NCI-H146 (cell line): ENCODE measurements around the gene KRTAP10-8.

Experiments used
- DNase-seq: peaks from one replicate; lab custom pipeline; 2025; lab: John Stamatoyannopoulos, UW

The KRTAP10-8 gene, protein sequence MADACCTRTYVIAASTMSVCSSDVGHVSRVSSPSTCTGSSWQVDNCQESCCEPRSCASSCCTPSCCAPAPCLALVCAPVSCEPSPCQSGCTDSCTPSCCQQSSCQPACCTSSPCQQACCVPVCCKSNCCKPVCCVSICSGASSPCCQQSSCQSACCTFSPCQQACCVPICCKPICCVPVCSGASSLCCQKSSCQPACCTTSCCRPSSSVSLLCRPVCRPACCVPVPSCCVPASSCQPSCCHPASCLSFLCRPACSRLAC

GRCh38 chr21:44612029-44612486, at the start of gene KRTAP10-8:
Gene KRTAP10-8 (plus strand): TSS chr21:44612079. CDS start chr21:44612101, 22 bp downstream.
- DNase-seq: no peak

- no peak for DNase-seq
These were observed 47.8 kb upstream of the KRTAP10-8 start for GRCh38 chr21:44564099-44564498.

GRCh38 chr21:44564886-44565598, 46.8 kb upstream of the KRTAP10-8 start:
- DNase-seq: no peak

DNA sequence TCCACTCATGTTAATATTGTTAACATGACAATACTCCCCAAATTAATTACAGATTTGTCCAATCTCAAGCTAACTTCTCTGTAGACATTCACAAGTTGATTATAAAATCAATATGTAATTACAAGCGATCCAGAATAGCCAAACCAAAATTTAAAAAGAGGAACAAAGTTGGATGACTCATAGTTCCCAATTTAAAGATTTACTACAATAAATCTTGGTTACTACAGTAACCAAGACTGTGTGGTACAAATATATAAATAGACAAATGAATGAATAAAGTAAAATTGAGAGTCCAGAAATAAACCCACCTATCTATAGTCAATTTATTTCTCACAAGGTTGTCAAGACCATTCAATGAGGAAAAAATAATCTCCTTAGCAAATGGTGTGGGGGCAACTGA, 45.5 kb upstream of the KRTAP10-8 start:
- DNase-seq: no peak

DNA sequence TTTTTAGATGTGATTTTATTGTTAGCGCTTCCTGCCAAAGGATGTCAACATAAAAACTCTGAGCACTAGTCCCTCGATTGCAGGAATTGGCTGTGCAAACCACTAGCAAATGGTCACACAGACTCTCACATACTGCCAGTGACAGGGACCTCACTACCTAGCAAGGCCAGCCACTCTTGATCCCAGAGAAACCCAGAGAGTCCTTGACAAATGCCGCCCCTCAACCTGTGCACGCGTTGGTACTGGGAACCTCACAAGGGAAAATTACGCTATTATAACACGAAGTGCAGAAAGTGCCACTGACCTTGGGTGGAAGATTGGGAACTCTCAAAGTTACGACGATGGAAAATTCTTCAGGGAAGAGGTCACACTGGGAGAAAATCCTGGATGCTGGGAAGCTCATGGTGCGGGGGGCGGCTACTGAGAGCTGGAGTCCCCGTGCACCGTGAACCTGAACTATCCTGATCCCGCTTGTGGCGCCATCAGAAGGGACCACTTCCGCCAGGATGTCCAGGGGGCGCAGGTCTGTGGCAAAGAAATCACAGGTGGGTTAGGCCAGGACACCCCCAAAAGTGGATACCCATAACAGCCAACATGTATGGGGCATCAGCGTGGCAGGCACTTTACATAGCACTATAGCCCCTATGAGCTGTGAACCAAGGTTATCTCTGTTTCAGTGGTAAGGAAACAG, 44.3 kb upstream of the KRTAP10-8 start:
- DNase-seq: no peak

GRCh38 chr21:44568261-44568660, 43.6 kb upstream of the KRTAP10-8 start:
- no peak for DNase-seq

DNA sequence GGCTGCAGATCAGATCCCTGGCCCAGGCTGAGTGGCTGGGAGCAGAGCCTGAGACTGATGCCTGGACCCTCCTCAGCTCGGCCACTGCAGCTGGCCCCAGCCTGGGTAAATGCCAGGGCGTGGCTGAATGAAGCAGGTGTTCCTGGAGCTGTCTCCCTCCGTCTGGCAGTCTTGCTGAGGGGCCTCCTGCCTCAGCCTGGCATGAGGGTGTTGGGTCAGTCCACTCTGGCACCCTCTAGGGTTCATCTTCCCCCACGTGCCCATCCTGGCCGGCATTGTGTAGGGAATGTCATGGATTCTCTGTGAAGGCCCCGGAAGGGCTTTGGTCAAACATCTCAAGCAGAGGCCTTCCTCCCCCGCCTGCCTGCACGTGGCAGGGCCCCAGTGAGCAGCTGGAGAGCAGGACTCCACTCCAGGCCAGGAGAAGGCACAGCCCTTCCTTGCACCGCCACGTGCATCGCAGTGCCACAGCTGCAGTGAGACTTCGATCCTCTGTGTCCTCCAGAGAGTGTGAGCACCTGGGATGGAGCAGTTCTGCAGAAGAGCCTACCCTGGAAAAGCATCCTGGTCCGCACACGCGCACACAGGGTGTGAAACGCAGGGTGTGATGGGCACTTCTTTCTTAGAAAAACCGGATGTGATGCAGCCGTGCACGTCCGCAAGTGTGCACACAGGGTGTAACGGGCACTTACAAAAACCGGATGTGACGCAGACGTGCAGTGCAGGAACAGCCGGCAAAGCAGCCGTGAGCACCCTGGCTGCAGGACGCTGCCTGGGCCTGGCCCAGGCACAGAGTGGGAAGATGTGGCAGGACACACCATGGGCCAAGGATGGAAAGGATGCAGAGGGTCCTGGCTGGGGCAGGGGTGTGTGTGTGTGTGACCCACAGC, 43.0 kb upstream of the KRTAP10-8 start:
- no peak for DNase-seq

DNA sequence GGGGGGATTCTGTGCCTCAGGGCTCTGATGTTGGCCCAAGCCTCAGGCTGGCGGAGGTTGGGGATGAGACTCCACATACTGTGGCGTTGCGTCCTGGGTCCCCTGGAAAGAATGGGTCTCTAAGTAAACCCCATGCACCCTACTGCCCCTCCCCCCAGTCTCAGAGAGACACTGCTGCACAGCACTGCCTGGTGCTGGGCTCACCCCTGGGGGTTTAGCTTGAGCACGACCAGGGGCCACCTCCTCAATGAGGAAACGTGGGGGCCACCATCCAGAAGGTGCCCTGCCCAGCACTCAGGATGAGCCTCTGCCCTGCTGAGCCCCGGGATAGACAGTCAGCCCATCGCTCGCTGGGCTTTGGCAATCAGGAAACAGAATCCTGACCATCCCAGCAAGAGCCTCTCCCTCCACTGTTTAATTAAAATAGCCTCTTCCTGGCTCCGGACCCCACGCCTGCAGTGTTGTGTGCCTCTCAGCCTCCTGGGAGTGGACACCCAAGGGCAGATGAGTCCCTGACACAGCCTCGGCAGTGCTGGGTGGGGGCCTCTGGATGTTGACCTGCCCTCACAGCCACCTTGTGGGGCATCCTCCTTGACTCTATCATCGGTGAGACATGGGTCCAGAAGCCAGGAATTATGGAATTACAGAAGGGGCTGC, 41.9 kb upstream of the KRTAP10-8 start:
- no peak for DNase-seq

DNA sequence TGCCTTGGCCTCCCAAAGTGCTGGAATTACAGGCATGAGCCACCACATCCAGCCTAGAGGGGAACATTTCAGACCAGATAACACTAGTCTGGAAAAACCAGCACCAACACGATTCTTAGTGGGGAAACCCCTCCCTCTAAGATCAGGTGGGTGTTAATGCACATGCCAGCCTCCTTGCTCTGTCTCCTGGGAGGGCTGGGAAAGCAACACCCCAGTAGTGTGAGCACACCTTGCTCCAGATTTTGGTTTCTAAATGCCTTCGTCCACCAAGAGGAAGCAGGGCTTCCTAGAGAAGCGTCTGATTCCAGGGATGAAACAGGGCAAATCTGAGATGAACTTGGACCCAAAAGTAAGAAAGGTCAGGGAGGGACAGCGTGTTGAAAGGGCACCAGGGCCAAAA, 40.6 kb upstream of the KRTAP10-8 start:
- no peak for DNase-seq

GRCh38 chr21:44571844-44572782, 39.8 kb upstream of the KRTAP10-8 start:
- no peak for DNase-seq

DNA sequence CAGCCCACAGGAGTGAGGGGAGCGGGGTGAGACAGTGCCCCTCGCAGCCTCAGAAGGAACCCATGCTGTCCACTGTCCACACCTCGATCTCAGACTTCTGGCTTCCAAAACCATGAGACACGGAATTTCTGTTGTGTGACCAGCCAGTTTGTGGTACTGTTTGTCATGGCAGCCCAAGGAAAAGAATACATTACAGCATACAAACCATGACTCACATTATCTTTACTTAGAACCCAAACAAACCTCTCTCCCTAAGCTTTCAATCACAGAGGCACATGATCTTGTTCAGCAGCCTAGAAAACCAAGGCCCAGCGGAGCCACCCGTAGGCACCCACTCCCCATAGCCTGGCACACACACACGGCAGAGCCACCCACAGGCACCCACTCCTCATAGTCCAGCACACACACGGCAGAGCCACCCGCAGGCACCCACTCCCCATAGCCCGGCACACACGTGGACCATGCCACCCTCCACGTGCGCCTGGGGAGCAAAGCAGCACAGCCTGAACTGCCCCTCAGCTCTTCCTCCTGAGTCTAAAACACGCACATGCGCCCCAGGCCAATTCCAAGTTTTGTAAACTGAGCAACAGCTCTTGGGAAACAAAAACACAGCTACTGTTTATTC, 38.8 kb upstream of the KRTAP10-8 start:
- no peak for DNase-seq

DNA sequence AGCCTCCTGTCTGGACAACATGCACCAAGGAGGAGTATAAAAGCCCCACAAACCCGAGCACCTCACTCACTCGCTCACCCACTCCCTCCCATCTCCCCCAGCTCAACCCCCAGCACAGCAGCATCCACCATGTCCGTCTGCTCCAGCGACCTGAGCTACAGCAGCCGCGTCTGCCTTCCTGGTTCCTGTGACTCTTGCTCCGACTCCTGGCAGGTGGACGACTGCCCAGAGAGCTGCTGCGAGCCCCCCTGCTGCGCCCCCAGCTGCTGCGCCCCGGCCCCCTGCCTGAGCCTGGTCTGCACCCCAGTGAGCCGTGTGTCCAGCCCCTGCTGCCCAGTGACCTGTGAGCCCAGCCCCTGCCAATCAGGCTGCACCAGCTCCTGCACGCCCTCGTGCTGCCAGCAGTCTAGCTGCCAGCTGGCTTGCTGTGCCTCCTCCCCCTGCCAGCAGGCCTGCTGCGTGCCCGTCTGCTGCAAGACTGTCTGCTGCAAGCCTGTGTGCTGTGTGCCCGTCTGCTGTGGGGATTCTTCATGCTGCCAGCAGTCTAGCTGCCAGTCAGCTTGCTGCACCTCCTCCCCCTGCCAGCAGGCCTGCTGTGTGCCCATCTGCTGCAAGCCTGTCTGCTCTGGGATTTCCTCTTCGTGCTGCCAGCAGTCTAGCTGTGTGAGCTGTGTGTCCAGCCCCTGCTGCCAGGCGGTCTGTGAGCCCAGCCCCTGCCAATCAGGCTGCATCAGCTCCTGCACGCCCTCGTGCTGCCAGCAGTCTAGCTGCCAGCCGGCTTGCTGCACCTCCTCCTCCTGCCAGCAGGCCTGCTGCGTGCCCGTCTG, 38.0 kb upstream of the KRTAP10-8 start, which contains the start of gene KRTAP10-4:
TSS of gene KRTAP10-4 (plus strand) at position 100 of the 827 bp plus-strand sequence. CDS start at position 130, 30 bp downstream.
- DNase-seq: peak; percentile 77

DNA sequence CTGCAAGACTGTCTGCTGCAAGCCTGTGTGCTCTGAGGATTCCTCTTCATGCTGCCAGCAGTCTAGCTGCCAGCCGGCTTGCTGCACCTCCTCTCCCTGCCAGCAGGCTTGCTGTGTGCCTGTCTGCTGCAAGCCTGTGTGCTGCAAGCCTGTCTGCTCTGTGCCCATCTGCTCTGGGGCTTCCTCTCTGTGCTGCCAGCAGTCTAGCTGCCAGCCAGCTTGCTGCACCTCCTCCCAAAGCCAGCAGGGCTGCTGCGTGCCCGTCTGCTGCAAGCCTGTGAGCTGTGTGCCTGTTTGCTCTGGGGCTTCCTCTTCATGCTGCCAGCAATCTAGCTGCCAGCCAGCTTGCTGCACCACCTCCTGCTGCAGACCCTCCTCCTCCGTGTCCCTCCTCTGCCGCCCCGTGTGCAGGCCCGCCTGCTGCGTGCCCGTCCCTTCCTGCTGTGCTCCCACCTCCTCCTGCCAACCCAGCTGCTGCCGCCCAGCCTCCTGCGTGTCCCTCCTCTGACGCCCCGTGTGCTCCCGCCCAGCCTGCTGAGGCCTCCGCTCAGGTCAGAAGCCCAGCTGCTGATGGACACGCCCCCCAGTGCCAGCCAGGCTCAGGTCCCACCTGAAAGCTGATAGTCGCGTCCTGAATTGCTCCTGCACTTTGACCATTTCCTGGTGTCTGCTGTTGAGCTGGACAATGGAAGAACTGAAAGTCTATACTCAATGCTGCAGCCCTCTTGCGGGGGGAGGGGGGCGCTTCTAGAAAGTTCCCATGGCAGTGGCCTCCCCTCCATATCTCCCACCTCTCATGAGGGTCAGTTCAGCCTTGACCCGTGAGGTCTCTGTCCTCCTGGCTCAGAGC, 37.2 kb upstream of the KRTAP10-8 start:
- peak; percentile 91 for DNase-seq

DNA sequence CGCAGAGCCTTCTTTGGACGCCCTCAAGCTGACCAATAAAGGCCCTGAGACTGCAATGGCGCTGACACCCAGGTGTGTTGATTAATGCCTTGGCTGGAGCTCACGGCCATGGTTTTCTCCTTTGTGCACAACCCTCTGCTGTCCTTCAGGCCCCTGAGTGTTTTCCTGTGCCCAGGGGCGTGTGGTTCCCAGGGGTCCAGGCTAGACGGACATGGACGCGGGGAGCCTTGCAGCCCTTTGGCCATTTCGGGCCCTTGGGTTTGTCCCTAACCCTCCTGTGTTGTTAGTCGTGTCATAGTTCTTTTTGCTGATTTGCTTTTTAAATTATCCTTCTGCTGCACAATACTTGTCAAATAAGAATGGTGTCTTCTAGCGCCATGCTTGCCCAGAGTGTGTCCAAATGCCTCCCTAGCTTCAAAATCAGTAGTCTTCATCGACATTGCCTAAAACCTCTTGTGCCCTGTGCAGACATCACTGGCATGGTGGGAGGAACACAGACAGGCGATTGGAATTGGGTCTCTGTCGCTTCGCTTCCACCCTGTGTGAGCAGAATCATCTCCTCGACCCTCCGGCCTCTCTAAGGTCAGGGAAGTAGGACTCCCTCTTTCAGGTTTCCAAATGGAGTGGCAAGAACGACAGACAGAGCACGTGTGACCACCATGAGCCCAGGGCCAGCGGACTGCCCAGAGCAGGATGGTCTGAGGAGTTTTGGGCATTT, 36.4 kb upstream of the KRTAP10-8 start:
- DNase-seq: no peak

GRCh38 chr21:44576025-44576420, 35.9 kb upstream of the KRTAP10-8 start:
- no peak for DNase-seq

DNA sequence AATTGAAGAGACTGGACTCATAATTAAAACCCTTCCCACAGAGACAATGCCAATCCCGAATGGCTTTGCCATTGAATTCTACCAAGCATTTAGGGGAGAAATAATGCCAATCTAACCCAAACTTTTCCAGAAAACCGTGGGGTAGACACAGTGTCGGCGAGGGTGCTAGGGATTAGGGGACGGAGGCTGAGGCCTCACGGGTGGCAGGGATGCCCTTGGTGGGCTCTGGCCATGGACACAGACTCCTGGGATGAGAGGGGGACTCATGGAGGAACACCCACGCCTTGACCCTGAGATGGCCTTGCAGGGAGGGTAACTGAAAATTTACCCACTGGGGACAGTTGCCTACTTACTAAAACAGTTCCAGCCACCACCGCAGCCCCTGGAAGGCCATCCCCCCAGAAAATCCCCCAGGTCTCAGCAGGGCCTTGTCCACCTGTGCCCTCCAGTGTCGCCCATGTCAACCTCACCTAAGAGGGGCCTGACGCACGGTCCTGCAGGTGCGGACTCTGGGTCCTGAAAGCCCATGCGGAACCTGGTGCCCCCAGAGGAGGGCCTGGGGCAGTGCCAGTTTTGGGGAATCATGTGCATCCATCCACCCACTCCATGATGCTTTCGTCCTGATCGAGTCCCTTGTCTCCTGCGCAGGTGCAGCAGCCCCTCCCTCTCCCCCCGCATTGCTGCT, 33.4 kb upstream of the KRTAP10-8 start:
- DNase-seq: no peak
